Measurements from ENCODE around the gene MMP1. TPM values are rescaled to one million over a fixed set of nuclear protein-coding genes. Genes with fewer than 3 reads are reported as not detected.
"Not testable (repeated sequence)": the region's sequence is repeated elsewhere in the genome, so short reads cannot be mapped to it uniquely, and the experiment has no call there.

The MMP1 gene
- total RNA-seq, 5 donors from 2014 or later (not counting 1 experiment from before 2014, with no cell fraction given) = not detected

DNA sequence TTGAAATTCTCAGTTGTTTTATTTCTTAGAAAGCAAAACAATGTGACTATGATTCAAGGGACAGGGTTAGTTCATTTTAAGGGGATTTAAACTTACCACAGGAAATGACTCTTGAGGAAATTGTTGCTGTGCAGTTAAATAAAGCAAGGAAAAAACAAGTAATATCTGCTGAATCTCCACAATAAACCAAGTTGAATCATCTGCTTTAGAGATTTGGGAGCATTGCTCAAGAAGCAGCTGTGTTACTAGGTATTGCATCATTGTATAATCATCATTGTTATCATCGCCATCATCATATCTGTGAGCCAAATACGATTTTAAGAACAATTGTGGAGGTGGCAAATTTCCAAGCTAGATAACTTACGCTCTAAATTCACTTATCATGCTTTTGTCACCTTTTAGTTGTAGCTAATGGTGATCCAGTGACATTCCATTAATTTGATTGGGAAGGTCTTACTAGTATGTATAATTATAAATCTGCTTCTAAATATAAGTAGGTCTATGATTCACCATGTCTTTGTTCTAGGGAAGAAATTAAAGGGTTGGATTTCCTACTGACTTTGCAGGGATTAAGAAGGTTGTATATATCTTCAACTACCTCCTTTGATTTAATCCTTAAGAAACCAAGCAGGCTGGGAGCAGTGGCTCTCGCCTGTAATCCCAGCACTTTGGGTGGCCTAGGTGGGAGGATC lies 37.5 kb downstream of the MMP1 start:
- POLR2A ChIA-PET = no interaction called here
- no peak for ATAC-seq (replicated peaks in 1 of 4)
- no peaks in the 10 kb centered on the region for H3K36me3 Mint-ChIP-seq
- Histone ChIP-seq H3K27ac (ENCODE audit: low read length) (no peak overlapping the region), H3K4me1 (ENCODE audit: control insufficient read depth in 1 of 2, extremely low read depth in 1 of 2, insufficient read depth in 2 of 2, low read length in 2 of 2) (no peaks in the 10 kb centered on the region), H3K27me3 (replicated peaks in 1 of 2; ENCODE audit: control insufficient read depth in 2 of 2, extremely low read depth in 1 of 2, insufficient read depth in 2 of 2, low read length in 1 of 2) (peaks cover 0 to 2% of the 10 kb centered on the region in 2 experiments), H3K9me3 (no peaks in the 10 kb centered on the region), H3K4me3 (ENCODE audit: control insufficient read depth in 1 of 2, extremely low read depth in 1 of 2, low read length in 1 of 2) (no peak overlapping the region), H3K36me3 (ENCODE audit: control insufficient read depth in 2 of 2, extremely low read depth in 1 of 2, insufficient read depth in 1 of 2, low read length in 1 of 2) (no peaks in the 10 kb centered on the region)
- no CpG with 5 or more reads among the region's 4 CpGs for WGBS (ENCODE audit: insufficient coverage)
- H3K27me3 Mint-ChIP-seq = peaks cover 10 to 27% of the 10 kb centered on the region in 2 donors
- H3K9me3 Mint-ChIP-seq = no peaks in the 10 kb centered on the region
- CTCF ChIA-PET = no interaction called here
- H3K4me3 Mint-ChIP-seq = no peak overlapping the region
- H3K27ac Mint-ChIP-seq = no peak overlapping the region
- DNase-seq = no peak
- no peaks in the 10 kb centered on the region for H3K4me1 Mint-ChIP-seq

DNA sequence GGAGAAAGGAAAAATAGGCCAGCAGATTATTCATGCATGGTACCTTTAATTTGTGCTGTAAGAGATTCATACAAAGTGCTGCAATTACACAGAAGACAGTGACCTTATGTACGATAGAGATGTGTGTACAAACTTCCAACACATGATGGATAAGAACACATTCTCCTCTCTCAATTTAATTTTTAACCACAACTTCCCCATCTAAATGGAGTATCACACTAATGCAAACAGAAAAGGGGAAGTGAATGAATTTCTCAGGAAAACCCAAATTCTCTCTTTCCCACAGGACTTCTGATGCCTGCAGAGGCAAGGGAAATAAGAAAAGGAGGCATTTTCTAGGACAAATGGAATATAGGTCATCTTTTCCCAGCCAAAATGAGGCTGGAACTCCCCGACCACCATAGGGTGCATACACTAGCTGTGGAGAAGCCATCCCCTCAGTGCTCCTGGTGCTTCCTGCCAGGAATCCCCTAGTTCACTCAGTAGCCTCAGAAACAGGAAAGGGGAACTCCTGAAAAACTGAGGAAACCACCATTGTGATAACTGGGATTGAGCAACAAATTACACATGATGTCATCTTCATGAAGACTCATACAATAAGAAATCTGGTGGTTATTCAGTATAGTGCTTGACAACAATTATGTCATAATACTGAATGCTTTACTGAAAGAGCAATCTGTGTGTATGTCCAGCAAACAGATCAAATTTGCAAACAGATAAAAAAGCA lies 40.0 kb downstream of the MMP1 start:
- H3K27ac ChIP-seq (ENCODE audit: low read length) = no peak overlapping the region
- H3K4me1 ChIP-seq (ENCODE audit: control insufficient read depth in 1 of 2, extremely low read depth in 1 of 2, insufficient read depth in 2 of 2, low read length in 2 of 2) = no peaks in the 10 kb centered on the region
- no peak overlapping the region for H3K4me3 Mint-ChIP-seq
- ChIA-PET POLR2A (no interaction called here), CTCF (no interaction called here)
- no peak overlapping the region for H3K4me3 ChIP-seq (ENCODE audit: control insufficient read depth in 1 of 2, extremely low read depth in 1 of 2, low read length in 1 of 2)
- peaks cover 2% of the 10 kb centered on the region for H3K9me3 ChIP-seq
- WGBS (ENCODE audit: insufficient coverage) = no CpG with 5 or more reads among the region's 2 CpGs
- H3K36me3 ChIP-seq (ENCODE audit: control insufficient read depth in 2 of 2, extremely low read depth in 1 of 2, insufficient read depth in 1 of 2, low read length in 1 of 2) = no peaks in the 10 kb centered on the region
- H3K27ac Mint-ChIP-seq = no peak overlapping the region
- H3K4me1 Mint-ChIP-seq = no peaks in the 10 kb centered on the region
- no peak for DNase-seq
- peaks cover 18 to 32% of the 10 kb centered on the region in 2 donors for H3K27me3 Mint-ChIP-seq
- no peak for ATAC-seq (replicated peaks in 1 of 4)
- H3K9me3 Mint-ChIP-seq = no peaks in the 10 kb centered on the region
- peaks cover 0 to 2% of the 10 kb centered on the region in 2 experiments for H3K27me3 ChIP-seq (replicated peaks in 1 of 2; ENCODE audit: control insufficient read depth in 2 of 2, extremely low read depth in 1 of 2, insufficient read depth in 2 of 2, low read length in 1 of 2)
- H3K36me3 Mint-ChIP-seq = no peaks in the 10 kb centered on the region

DNA sequence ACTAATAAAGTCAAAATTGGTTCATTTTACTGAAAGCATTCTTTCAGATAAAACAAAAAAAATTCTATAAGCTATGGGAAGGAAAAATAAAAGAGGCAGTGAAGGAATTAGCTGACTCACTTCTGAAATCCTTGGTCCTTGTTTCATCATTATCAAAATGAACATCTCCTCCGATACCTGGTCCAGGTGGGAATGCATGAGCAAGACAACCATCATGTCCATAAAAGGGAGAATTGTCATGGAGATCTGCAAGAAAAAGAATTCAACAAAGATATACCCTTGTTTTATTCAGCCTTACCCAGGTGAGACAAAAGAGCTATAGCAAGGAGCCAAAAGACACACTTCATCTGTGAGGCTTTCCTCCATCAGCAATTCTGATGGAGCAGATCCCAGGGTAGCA lies 44.7 kb downstream of the MMP1 start:
- CTCF ChIA-PET = no interaction called here
- Mint-ChIP-seq H3K36me3 (no peaks in the 10 kb centered on the region), H3K27ac (no peak overlapping the region), H3K9me3 (peaks cover 0 to 13% (median 3%) of the 10 kb centered on the region in 3 donors), H3K27me3 (peaks cover 18 to 35% of the 10 kb centered on the region in 2 donors), H3K4me1 (no peaks in the 10 kb centered on the region), H3K4me3 (no peak overlapping the region)
- ATAC-seq (replicated peaks in 1 of 4) (no peak), DNase-seq (no peak)
- H3K4me3 ChIP-seq (ENCODE audit: control insufficient read depth in 1 of 2, extremely low read depth in 1 of 2, low read length in 1 of 2) = no peak overlapping the region
- H3K9me3 ChIP-seq = peaks cover 2% of the 10 kb centered on the region
- peaks cover 0 to 6% of the 10 kb centered on the region in 2 experiments for H3K27me3 ChIP-seq (replicated peaks in 1 of 2; ENCODE audit: control insufficient read depth in 2 of 2, extremely low read depth in 1 of 2, insufficient read depth in 2 of 2, low read length in 1 of 2)
- H3K36me3 ChIP-seq (ENCODE audit: control insufficient read depth in 2 of 2, extremely low read depth in 1 of 2, insufficient read depth in 1 of 2, low read length in 1 of 2) = no peaks in the 10 kb centered on the region
- no peaks in the 10 kb centered on the region for H3K4me1 ChIP-seq (ENCODE audit: control insufficient read depth in 1 of 2, extremely low read depth in 1 of 2, insufficient read depth in 2 of 2, low read length in 2 of 2)
- no peak overlapping the region for H3K27ac ChIP-seq (ENCODE audit: low read length)
- WGBS (ENCODE audit: insufficient coverage) = no CpG with 5 or more reads among the region's 1 CpG
- POLR2A ChIA-PET = no interaction called here

DNA sequence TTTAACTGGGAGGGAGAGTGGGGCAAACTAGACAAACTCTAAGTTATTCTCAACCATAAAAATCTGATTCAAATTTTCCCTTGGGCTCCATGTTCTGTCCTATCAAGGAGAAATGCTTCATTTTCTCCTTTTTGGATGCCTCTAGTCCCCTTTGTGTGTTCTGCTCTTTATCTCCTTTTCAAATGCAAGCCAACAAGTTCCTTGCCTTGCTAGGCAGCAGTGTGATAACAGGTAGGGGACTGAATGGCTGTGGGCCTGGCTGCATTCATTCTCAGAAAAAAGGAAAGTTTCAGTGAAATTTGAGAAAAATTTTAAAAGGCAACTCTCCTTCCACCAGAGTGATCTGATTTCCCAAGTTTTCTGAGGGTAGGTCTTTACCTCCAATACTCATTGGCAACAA lies 46.3 kb downstream of the MMP1 start:
- Mint-ChIP-seq H3K36me3 (no peaks in the 10 kb centered on the region), H3K9me3 (peaks cover 5 to 19% (median 6%) of the 10 kb centered on the region in 3 donors), H3K27me3 (peaks cover 18 to 30% of the 10 kb centered on the region in 2 donors), H3K4me3 (no peak overlapping the region), H3K27ac (no peak overlapping the region), H3K4me1 (no peaks in the 10 kb centered on the region)
- no peaks in the 10 kb centered on the region for H3K36me3 ChIP-seq (ENCODE audit: control insufficient read depth in 2 of 2, extremely low read depth in 1 of 2, insufficient read depth in 1 of 2, low read length in 1 of 2)
- H3K27me3 ChIP-seq (replicated peaks in 1 of 2; ENCODE audit: control insufficient read depth in 2 of 2, extremely low read depth in 1 of 2, insufficient read depth in 2 of 2, low read length in 1 of 2) = peaks cover 0 to 4% of the 10 kb centered on the region in 2 experiments
- no peak overlapping the region for H3K4me3 ChIP-seq (ENCODE audit: control insufficient read depth in 1 of 2, extremely low read depth in 1 of 2, low read length in 1 of 2)
- peaks cover 2% of the 10 kb centered on the region for H3K9me3 ChIP-seq
- H3K27ac ChIP-seq (ENCODE audit: low read length) = no peak overlapping the region
- ATAC-seq (replicated peaks in 1 of 4) (no peak), DNase-seq (no peak)
- CTCF ChIA-PET = no interaction called here
- POLR2A ChIA-PET = no interaction called here
- H3K4me1 ChIP-seq (ENCODE audit: control insufficient read depth in 1 of 2, extremely low read depth in 1 of 2, insufficient read depth in 2 of 2, low read length in 2 of 2) = no peaks in the 10 kb centered on the region

DNA sequence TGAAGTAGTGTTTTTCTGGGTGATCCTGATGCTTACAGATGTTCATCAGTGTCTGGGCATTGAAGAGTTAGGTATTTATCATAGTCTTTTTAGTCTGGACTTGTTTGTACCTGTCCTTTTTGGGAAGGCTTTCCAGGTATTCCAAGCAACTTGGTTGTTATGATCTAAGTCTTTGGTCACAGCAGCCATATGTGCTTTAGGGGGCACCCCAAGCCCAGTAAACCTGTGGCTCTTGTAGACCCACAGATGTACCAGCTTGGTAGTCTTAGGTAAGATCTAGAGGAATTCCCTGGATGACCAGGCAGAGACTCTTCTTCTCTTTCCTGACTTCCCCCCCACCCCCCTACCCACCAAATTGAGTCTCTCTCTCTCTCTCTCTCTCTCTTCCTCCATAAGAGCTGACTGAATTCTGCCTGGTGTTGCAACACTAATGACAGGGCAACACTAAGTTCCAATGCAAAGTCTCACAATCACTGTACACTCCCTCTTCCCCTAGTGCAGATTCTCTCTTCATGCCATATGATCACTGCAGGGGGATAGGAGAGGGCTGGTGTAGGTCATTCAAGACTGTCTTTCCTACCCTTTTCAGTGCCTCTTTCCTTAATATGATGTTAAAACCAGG lies 48.7 kb downstream of the MMP1 start:
- H3K27me3 Mint-ChIP-seq = peaks cover 9 to 19% of the 10 kb centered on the region in 2 donors
- H3K36me3 ChIP-seq (ENCODE audit: control insufficient read depth in 2 of 2, extremely low read depth in 1 of 2, insufficient read depth in 1 of 2, low read length in 1 of 2) = no peaks in the 10 kb centered on the region
- POLR2A ChIA-PET = no interaction called here
- no peaks in the 10 kb centered on the region for H3K9me3 ChIP-seq
- peaks cover 0 to 4% of the 10 kb centered on the region in 2 experiments for H3K27me3 ChIP-seq (replicated peaks in 1 of 2; ENCODE audit: control insufficient read depth in 2 of 2, extremely low read depth in 1 of 2, insufficient read depth in 2 of 2, low read length in 1 of 2)
- no peaks in the 10 kb centered on the region for H3K4me1 Mint-ChIP-seq
- no peak overlapping the region for H3K27ac ChIP-seq (ENCODE audit: low read length)
- H3K4me3 ChIP-seq (ENCODE audit: control insufficient read depth in 1 of 2, extremely low read depth in 1 of 2, low read length in 1 of 2) = no peak overlapping the region
- DNase-seq (no peak), ATAC-seq (replicated peaks in 1 of 4) (no peak)
- H3K27ac Mint-ChIP-seq = no peak overlapping the region
- H3K4me1 ChIP-seq (ENCODE audit: control insufficient read depth in 1 of 2, extremely low read depth in 1 of 2, insufficient read depth in 2 of 2, low read length in 2 of 2) = no peaks in the 10 kb centered on the region
- CTCF ChIA-PET = interaction anchor here in 1 of 2 donors (0.6 kb wide), 1 partner anchor 16 kb away, joined by 3 read pairs; no protein-coding TSS in a partner anchor
- H3K36me3 Mint-ChIP-seq = no peaks in the 10 kb centered on the region
- H3K9me3 Mint-ChIP-seq = peaks cover 5 to 19% (median 6%) of the 10 kb centered on the region in 3 donors
- H3K4me3 Mint-ChIP-seq = no peak overlapping the region

DNA sequence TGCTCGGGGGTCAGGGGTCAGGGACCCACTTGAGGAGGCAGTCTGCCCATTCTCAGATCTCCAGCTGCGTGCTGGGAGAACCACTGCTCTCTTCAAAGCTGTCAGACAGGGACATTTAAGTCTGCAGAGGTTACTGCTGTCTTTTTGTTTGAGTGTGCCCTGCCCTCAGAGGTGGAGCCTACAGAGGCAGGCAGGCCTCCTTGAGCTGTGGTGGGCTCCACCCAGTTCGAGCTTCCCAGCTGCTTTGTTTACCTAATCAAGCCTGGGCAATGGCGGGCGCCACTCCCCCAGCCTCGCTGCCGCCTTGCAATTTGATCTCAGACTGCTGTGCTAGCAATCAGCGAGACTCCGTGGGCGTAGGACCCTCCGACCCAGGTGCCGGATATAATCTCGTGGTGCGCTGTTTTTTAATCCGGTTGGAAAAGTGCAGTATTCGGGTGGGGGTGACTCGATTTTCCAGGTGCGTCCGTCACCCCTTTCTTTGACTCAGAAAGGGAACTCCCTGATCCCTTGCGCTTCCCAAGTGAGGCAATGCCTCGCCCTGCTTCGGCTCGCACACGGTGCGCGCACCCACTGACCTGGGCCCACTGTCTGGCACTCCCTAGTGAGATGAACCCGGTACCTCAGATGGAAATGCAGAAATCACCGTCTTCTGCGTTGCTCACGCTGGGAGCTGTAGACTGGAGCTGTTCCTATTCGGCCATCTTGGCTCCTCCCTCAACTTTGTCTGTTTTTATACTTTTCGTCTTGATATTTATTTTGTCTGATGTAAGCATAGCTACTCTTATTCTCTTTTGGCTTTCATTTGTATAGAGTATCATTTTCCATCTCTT lies 51.0 kb downstream of the MMP1 start:
- H3K4me3 Mint-ChIP-seq; H3K36me3 Mint-ChIP-seq; POLR2A ChIA-PET; DNase-seq; ATAC-seq (replicated peaks in 1 of 4); H3K4me1 Mint-ChIP-seq; H3K36me3 ChIP-seq (ENCODE audit: control insufficient read depth in 2 of 2, extremely low read depth in 1 of 2, insufficient read depth in 1 of 2, low read length in 1 of 2); H3K27ac Mint-ChIP-seq; H3K27ac ChIP-seq (ENCODE audit: low read length); H3K9me3 ChIP-seq; H3K4me3 ChIP-seq (ENCODE audit: control insufficient read depth in 1 of 2, extremely low read depth in 1 of 2, low read length in 1 of 2); H3K4me1 ChIP-seq (ENCODE audit: control insufficient read depth in 1 of 2, extremely low read depth in 1 of 2, insufficient read depth in 2 of 2, low read length in 2 of 2); H3K27me3 ChIP-seq (replicated peaks in 1 of 2; ENCODE audit: control insufficient read depth in 2 of 2, extremely low read depth in 1 of 2, insufficient read depth in 2 of 2, low read length in 1 of 2): not testable (repeated sequence)
- peaks cover 5 to 19% (median 6%) of the 10 kb centered on the region in 3 donors for H3K9me3 Mint-ChIP-seq
- CTCF ChIA-PET = interaction anchor here in 1 of 2 donors (0.6 kb wide), 1 partner anchor 78 kb away, joined by 3 read pairs; no protein-coding TSS in a partner anchor
- peaks cover 6 to 14% of the 10 kb centered on the region in 2 donors for H3K27me3 Mint-ChIP-seq
- WGBS (ENCODE audit: insufficient coverage) = 94% methylated on average over 18 of the region's 32 CpGs
